Activated B cell treated with CpG ODN at 0.5 μM for 24 hours (primary cell): ENCODE measurements around the gene GLB1L2. TPM values are rescaled to one million over a fixed set of nuclear protein-coding genes. Genes with fewer than 3 reads are reported as not detected.

Experiments
- ATAC-seq: fragments of 200-7000 bp; cut with Tn5 transposase; one replicate; pipeline ENCODE4 v1.10.0; 2021; ENCODE audit warnings: low read depth, mild to moderate bottlenecking, moderate library complexity
- CTCF ChIA-PET: fragments of 350-600 bp; sonication (Branson Sonifier 250); formaldehyde crosslinking; loops from one replicate; lab custom pipeline; 2021; ENCODE audit warnings: antibody characterized with exemption; lab: Charles Lee
- POLR2A ChIA-PET: fragments of 350-600 bp; sonication (Branson Sonifier 250); formaldehyde crosslinking; loops from one replicate; lab custom pipeline; 2021; ENCODE audit warnings: antibody characterized with exemption; lab: Charles Lee
- DNase-seq: peaks from one replicate; pipeline ENCODE4 v3.0.0; 2022
- H3K27ac Mint-ChIP-seq: one replicate; pipeline ENCODE4 v1.8.0; 2020; ENCODE audit warnings: mixed read lengths
- H3K27me3 Mint-ChIP-seq: one replicate; pipeline ENCODE4 v1.8.0; 2021; ENCODE audit warnings: mixed read lengths
- H3K36me3 Mint-ChIP-seq: one replicate; pipeline ENCODE4 v1.8.0; 2021; ENCODE audit warnings: low read depth, mixed read lengths
- H3K4me1 Mint-ChIP-seq: one replicate; pipeline ENCODE4 v1.8.0; 2021; ENCODE audit warnings: mixed read lengths
- H3K4me3 Mint-ChIP-seq: one replicate; pipeline ENCODE4 v1.8.0; 2020; ENCODE audit warnings: mild to moderate bottlenecking, mixed read lengths
- H3K9me3 Mint-ChIP-seq: one replicate; pipeline ENCODE4 v1.8.0; 2020; ENCODE audit warnings: mixed read lengths
- CTCF ChIP-seq: fragments of 200-600 bp; IDR thresholded peaks from one replicate; pipeline ENCODE4 v1.8.0; 2022; ENCODE audit warnings: antibody characterized with exemption, mild to moderate bottlenecking
- intact Hi-C: fragments of 100-400 bp; cut with micrococcal nuclease; formaldehyde crosslinking; loops from one replicate; pipeline ENCODE4 v1.15.1; 2024
- total RNA-seq: library from RNA; stranded (reverse); gene quantifications from 2 replicates; pipeline ENCODE4 v1.2.3, GENCODE V29; 2022

Gene GLB1L2
- total RNA-seq, 1 donor from 2014 or later = 0.33 TPM

GRCh38 chr11:134380229-134380628 is 48.4 kb downstream of the GLB1L2 start:
- no peak for TF ChIP-seq CTCF
- DNase-seq (no peak), ATAC-seq (no peak)
- no peaks in the 10 kb centered on the region for H3K4me1 Mint-ChIP-seq
- no peak overlapping the region for H3K4me3 Mint-ChIP-seq
- H3K9me3 Mint-ChIP-seq = no peaks in the 10 kb centered on the region
- POLR2A ChIA-PET = no interaction called here
- no peak overlapping the region for H3K27ac Mint-ChIP-seq
- intact Hi-C loops = no loop called here
- no peaks in the 10 kb centered on the region for H3K27me3 Mint-ChIP-seq
- CTCF ChIA-PET = no interaction called here
- no peaks in the 10 kb centered on the region for H3K36me3 Mint-ChIP-seq

- Mint-ChIP-seq H3K9me3 (no peaks in the 10 kb centered on the region), H3K27ac (no peak overlapping the region), H3K36me3 (no peaks in the 10 kb centered on the region), H3K4me1 (no peaks in the 10 kb centered on the region), H3K27me3 (peaks cover under 1% of the 10 kb centered on the region), H3K4me3 (no peak overlapping the region)
- ChIA-PET POLR2A (no interaction called here), CTCF (no interaction called here)
- ATAC-seq (no peak), DNase-seq (no peak)
- no peak for TF ChIP-seq CTCF
- intact Hi-C loops = no loop called here
Observed at GRCh38 chr11:134380785-134381184, 49.0 kb downstream of the GLB1L2 start.

- H3K27ac Mint-ChIP-seq = no peak overlapping the region
- CTCF ChIA-PET = no interaction called here
- no peaks in the 10 kb centered on the region for H3K9me3 Mint-ChIP-seq
Observed at GRCh38 chr11:134382257-134382656, 50.5 kb downstream of the GLB1L2 start.

GRCh38 chr11:134382830-134383229 is 51.0 kb downstream of the GLB1L2 start:
- Mint-ChIP-seq H3K9me3 (no peaks in the 10 kb centered on the region), H3K4me1 (no peaks in the 10 kb centered on the region), H3K27ac (no peak overlapping the region), H3K36me3 (no peaks in the 10 kb centered on the region), H3K27me3 (peaks cover 3% of the 10 kb centered on the region), H3K4me3 (no peak overlapping the region)
- CTCF ChIA-PET = no interaction called here
- TF ChIP-seq CTCF = no peak
- DNase-seq = no peak
- ATAC-seq = no peak
- POLR2A ChIA-PET = no interaction called here
- intact Hi-C loops = no loop called here

More at GRCh38 chr11:134382257-134382656, 50.5 kb downstream of the GLB1L2 start:
- POLR2A ChIA-PET = no interaction called here
- Mint-ChIP-seq H3K4me1 (no peaks in the 10 kb centered on the region), H3K27me3 (peaks cover 3% of the 10 kb centered on the region), H3K36me3 (no peaks in the 10 kb centered on the region), H3K4me3 (no peak overlapping the region)
- no peak for ATAC-seq
- no peak for TF ChIP-seq CTCF
- no peak for DNase-seq
- intact Hi-C loops = no loop called here

GRCh38 chr11:134383576-134384221 is 51.9 kb downstream of the GLB1L2 start:
- POLR2A ChIA-PET = no interaction called here
- DNase-seq (no peak), ATAC-seq (no peak)
- intact Hi-C loops = no loop called here
- Mint-ChIP-seq H3K4me1 (no peaks in the 10 kb centered on the region), H3K4me3 (no peak overlapping the region), H3K36me3 (no peaks in the 10 kb centered on the region), H3K27me3 (peaks cover 3% of the 10 kb centered on the region), H3K9me3 (no peaks in the 10 kb centered on the region), H3K27ac (no peak overlapping the region)
- no peak for TF ChIP-seq CTCF
- CTCF ChIA-PET = no interaction called here
